ENCODE measurements around the gene UNC50.
"Not testable (repeated sequence)": the region's sequence is repeated elsewhere in the genome, so short reads cannot be mapped to it uniquely, and the experiment has no call there.

Gene UNC50

DNA sequence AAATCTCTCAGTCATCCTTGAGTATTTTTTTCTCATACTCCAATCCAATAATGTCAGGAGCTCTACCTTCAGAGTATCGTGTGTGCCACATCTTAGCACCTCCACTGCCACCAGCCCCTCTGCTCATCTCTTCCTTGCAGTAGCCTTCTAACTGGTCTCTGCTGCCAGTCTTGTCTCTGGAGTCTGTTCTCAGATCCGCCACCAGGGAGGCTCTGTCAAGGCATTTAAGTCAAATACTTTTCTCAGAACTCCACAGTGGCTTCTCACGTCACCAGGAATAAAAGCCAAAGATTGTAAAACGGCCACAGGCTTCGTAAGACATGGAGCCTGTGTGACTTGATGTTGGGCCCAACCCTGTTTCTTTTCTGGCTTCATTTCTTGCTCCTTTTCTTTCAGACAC, 7.1 kb downstream of the UNC50 start:
- DNase-seq = no peak

- DNase-seq = no peak
Measured at GRCh38 chr2:98617149-98617548, 8.8 kb downstream of the UNC50 start.

- DNase-seq = peak; percentile 43
Measured at GRCh38 chr2:98623657-98624056, 15.3 kb downstream of the UNC50 start.

DNA sequence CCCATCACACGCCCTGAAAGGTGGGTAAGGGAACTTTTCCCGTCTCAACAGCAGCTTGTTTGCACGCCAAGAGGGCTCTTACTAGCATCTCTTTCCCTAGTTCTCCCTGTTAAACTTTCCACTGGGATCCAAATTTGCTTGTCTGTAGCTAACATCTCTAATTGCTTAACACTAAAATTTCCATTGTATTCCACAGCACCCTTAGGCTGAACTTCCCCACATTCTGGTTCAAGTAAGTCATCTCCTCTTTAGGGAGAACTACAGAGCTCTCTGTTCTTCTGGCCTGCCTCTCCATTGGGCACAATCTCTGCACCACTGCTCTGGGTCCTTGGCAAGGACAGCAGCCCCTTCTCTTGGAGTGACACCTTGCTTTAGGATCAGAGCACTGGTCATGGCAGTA, 24.0 kb downstream of the UNC50 start:
- no peak for DNase-seq

- peak; percentile 8 for DNase-seq
Measured at GRCh38 chr2:98634406-98635092, 26.2 kb downstream of the UNC50 start.

- DNase-seq = no peak
Measured at GRCh38 chr2:98637401-98638147, 29.2 kb downstream of the UNC50 start.

GRCh38 chr2:98643496-98644100, 35.2 kb downstream of the UNC50 start:
- no peak for DNase-seq

DNA sequence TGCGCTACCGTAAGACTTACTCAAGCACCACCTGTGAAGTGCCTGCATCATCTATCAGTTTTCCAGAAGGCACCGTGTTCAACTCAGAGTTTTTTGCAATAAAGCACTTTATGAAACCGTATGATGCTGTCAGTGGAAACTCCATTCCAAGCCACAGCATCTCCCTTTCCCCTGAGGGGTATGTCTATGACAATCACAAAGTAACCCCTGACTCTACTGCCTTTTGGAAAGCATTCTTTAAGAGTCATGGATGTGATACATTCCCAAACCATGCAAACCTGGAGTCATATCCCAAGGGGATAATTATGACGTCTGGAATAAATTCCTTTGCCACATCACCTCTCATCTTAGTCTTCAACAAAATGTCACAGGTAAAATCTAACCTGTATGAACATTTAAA, 39.2 kb downstream of the UNC50 start:
- DNase-seq = no peak

DNA sequence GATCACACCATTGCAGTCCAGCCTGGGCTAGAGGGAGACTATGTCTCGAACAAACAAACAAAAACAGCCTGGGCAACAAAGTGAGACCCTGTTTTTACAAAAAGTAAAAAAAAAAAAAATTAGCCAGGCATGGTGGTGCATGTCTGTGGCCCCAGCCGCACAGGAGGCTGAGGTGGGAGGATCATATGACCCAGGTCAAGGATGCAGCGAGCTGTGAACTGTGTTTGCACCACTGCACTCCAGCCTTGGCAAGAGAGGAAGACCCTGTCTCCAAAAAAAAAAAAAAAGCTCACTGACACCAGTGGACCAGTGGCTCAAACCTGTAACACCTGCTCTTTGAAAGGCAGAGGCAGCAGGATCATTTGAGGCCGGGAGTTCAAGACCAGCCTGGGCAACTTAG, 40.1 kb downstream of the UNC50 start:
- DNase-seq = no peak

GRCh38 chr2:98649135-98649991, 41.0 kb downstream of the UNC50 start:
- peak; percentile 78 for DNase-seq

DNA sequence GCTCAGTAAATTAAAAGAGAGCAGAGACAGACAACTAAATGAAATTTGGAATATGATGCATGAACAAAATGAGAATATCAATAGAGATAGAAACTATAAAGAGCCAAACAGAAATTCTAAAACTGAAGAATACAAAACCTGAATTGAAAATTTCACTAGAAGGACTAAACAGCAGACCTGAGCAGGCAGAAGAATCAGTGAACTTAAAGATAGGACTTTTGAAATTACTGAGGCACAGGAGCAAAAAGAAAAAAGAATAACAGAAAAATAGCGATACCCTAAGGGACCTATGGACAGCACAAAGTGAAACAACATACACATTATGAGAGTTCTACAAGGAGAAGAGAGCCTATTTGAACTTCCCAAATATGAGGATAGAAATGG, 41.6 kb downstream of the UNC50 start:
- no peak for DNase-seq

DNA sequence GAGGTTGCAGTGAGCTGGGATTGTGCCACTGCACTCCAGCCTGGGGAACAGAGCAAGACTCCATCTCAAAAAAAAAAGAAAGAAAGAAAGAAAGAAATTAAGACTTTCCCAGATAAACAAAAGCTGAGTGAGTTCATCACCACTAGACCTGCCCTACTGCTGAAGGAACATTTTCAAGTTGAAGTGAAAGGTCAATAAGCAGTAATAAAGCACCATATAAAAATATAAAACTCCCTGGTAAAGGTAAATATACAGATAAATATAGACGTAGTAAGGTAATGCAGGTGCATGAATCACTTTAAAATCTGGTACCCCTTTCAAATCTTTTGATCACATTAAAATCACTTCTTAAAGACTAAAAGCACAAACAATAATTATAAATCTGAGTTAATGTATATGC, 42.6 kb downstream of the UNC50 start:
- DNase-seq = no peak

DNA sequence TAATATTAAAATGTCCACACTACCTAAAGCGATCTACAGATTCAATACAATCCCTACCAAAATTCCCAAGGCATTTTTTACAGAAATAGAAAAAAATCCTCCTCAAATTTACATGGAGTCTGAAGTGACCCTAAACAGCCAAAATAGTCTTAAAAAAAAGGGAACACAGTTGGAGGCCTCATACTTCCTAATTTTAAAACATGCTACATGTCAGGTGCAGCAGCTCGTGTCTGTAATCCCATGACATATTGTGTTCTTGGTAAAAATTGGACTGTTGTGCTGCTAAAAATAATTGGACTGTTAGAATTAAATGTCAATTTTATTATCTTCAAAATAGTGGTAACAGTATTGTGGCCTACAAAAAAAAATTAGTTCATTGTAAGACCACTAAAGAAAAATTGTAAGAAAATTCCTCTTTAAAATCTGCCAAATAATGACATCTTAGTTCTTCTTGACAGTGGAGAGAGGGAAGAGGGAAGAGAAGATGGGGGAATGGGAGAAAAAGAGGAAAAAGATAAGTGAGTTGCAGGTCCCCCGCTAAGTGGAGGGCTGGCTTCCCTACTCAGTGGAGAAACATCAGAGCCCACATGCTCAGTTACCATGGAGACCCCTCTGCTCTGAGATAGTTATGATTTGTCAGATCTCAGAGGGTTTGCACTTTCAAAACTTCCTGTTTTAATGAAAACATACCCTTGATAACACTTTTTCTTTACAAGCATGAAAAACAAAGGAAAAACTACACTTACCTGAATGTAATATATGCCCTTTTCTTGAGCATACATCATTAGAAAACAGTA, 46.5 kb downstream of the UNC50 start:
- no peak for DNase-seq

DNA sequence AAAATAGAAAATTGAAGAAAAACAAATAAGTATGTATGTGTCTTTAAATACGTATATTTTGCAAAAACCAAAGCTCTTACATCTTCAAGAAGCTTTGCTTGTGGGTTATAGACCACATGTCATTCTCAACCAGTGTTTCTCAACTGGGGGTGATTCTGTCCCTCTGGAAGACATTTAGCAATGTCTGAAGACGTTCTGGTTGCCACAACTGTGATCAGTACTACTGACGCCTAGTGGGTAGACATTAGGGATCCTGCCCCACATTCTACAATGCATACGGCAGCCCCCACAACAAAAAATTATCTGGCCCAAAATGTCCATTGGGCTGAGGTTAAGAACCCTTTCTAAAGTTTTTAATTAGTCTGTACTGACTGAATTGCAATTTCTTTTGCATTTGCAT, 48.4 kb downstream of the UNC50 start:
- no peak for DNase-seq

GRCh38 chr2:98658816-98659490, 50.6 kb downstream of the UNC50 start:
- no peak for DNase-seq

DNA sequence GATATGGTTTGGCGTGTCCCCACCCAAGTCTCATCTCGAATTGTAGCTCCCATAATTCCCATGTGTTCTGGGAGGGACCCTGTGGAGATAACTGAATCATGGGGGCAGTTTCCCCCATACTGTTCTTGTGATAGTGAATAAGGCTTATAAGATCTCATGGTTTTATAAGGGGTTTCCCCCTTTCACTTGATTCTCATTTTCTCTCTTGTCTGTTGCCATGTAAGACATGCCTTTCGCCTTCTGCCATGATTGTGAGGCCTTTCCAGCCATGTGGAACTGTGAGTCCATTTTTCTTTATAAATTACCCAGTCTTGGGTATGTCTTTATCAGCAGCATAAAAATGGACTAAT, 51.1 kb downstream of the UNC50 start:
- DNase-seq = not testable (repeated sequence)

GRCh38 chr2:98663511-98664090, 55.2 kb downstream of the UNC50 start:
- DNase-seq = no peak

- DNase-seq = no peak
Measured at GRCh38 chr2:98664323-98664722, 55.9 kb downstream of the UNC50 start.

DNA sequence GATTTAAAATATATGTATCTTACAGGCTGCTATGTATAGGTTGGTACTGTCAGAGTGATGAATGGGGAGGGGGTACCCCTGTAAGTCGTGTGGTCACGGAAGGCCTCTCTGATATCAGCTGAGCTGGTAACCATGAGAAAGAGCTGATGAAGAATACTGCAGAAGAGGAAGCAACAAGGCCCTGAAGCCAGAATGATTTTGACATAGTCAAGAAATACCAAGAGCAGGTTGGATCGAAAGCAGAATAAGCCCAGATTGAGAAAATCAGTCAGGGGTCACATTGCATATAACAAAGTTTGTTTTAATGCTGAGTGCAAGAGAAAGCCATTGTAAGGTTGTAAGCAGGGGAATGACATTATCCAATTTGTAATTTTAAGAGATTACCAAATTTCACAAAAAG, 57.3 kb downstream of the UNC50 start:
- DNase-seq = no peak
